NCI-H446 (cell line): Measurements from ENCODE around the gene RELB.

Source experiments
- DNase-seq, 2 experiments: peaks; one replicate each; lab custom pipeline; 2025; lab: John Stamatoyannopoulos, UW

The RELB gene

DNA sequence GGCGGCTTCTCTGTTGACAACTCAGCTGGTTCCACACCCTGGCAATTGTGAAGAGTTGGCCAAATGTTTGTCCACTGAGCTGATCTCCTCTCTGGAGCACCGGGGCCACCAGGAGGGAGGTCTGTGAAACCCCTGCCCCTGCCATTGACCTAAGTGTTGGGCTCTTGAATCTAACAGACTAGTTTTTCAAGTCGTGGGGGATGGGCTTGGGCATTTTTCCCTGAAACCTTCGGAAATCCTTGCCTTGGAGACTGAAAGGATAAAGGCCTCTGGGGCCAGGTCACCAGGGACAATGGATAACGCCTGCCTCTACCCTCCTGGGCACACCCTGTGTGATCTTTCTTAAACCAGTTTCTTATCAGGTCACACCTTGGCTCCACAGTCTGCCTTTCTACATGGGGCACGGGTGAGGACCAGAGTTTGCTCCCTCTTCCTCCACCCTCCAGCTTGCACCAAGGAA, 78.7 kb downstream of the RELB start:
- DNase-seq: no peak

DNA sequence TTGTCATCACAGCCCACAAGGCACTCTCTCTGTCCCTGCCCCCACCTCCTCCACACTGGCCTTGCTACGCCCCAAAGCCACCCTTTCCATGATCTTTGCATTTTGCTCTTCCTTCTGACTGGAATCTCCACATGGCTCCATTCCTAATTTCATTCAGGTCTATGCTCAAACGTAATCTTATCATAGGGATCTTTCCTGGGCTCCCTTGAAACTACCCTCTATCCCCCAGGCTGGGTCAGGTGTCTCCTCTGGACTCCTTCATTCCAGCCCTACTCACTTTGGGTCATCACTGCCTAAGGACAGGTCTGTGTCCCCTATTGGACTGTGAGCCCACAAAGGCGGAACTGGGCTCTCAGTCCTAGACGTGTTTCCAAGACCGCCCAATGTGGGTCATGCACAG, 80.9 kb downstream of the RELB start:
- DNase-seq: no peak

DNA sequence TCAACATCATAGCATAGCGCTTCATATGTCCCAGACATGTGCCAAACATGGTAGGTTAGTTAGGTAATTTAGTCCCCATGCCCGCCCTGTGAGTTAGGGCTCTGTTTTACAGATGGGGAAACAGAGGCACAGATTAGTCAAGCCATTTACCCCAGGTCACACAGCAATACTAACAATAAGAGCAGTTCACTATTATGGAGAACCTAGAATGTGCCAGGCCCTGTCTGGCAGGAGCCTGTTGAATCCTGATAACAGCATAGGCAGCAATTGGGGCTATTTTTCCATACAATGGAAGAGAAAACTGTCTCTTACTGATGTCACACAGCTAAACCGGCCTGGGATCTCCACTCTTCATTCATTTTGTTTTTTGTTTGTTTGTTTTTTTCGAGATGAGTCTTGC, 85.2 kb downstream of the RELB start:
- no peak for DNase-seq

DNA sequence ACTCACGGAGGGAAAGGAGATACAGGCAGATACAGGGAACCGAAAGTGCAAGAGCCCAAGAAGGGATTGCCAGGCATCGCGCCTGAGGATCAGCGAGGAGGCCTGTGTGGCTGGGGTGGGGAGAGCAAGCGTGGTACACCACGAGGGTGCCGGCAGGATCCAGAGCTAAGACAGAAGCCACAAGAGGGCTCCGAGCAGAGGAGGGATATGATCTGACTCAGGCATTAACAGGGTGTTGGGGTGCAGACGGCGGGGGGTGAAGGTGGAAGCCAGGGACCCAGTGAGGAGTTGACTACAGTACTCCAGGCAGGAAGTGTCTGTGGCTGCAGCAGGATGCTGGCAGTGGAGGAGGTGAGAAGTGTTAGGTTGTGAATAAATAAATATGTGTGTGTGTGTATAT, 86.3 kb downstream of the RELB start:
- DNase-seq: no peak
